Smooth muscle cell (in vitro differentiated cells): Measurements from ENCODE around the gene RPL10A. TPM values are rescaled to one million over a fixed set of nuclear protein-coding genes. Genes with fewer than 3 reads are reported as not detected.

Source experiments
- DNase-seq: peaks from one replicate; lab custom pipeline; 2025; ENCODE audit not compliant: unreplicated experiment; lab: John Stamatoyannopoulos, UW
- H2AFZ ChIP-seq: fragments of 200-600 bp; sonication (generic); 2 replicates; pipeline ENCODE4 v1.6.0; 2016; ENCODE audit warnings: antibody characterized with exemption, low read depth, mild to moderate bottlenecking
- H3F3A ChIP-seq: fragments of 200-600 bp; sonication (generic); 2 replicates; pipeline ENCODE4 v1.6.0; 2017; ENCODE audit warnings: antibody characterized with exemption, low read depth
- H3K27ac ChIP-seq: fragments of 200-600 bp; sonication (generic); 2 replicates; pipeline ENCODE4 v1.5.1; 2016; ENCODE audit warnings: low read depth, mild to moderate bottlenecking
- H3K27me3 ChIP-seq: fragments of 200-600 bp; sonication (generic); 2 replicates; pipeline ENCODE4 v1.6.1; 2016; ENCODE audit warnings: low read depth, mild to moderate bottlenecking
- H3K36me3 ChIP-seq: fragments of 200-600 bp; sonication (generic); 2 replicates; pipeline ENCODE4 v1.5.1; 2016; ENCODE audit warnings: low read depth
- H3K4me1 ChIP-seq: fragments of 200-600 bp; sonication (generic); 2 replicates; pipeline ENCODE4 v1.5.1; 2016; ENCODE audit warnings: low read depth
- H3K4me2 ChIP-seq: fragments of 200-600 bp; sonication (generic); 2 replicates; pipeline ENCODE4 v1.6.0; 2016; ENCODE audit warnings: mild to moderate bottlenecking
- H3K4me3 ChIP-seq: fragments of 200-600 bp; sonication (generic); 2 replicates; pipeline ENCODE4 v1.5.1; 2016; ENCODE audit warnings: mild to moderate bottlenecking
- H3K79me2 ChIP-seq: fragments of 200-600 bp; sonication (generic); 2 replicates; pipeline ENCODE4 v1.6.0; 2016; ENCODE audit warnings: low read depth, mild to moderate bottlenecking
- H3K9ac ChIP-seq: fragments of 200-600 bp; sonication (generic); 2 replicates; pipeline ENCODE4 v1.6.0; 2016; ENCODE audit warnings: low read depth
- H3K9me3 ChIP-seq: fragments of 200-600 bp; sonication (generic); replicated peaks from 2 replicates; pipeline ENCODE4 v1.5.1; 2016; ENCODE audit warnings: low read depth
- H4K20me1 ChIP-seq: fragments of 200-600 bp; sonication (generic); 2 replicates; pipeline ENCODE4 v1.6.0; 2016; ENCODE audit warnings: low read depth
- WGBS: methylation state at CpG from one replicate; pipeline ENCODE4 v1.1.7; 2016; ENCODE audit warnings: low lambda C conversion rate; 5-methylcytosine and 5-hydroxymethylcytosine counted together
- polyA plus RNA-seq: library from polyadenylated mRNA; unstranded; fragments of >200 nt; fragmentation: Nextera tagmentation; extraction: Ambion mirVana; gene quantifications from 2 replicates; pipeline ENCODE4 v1.2.1, GENCODE V29; 2016
- total RNA-seq: library from RNA; depleted of rRNA; stranded (reverse); fragments of >200 nt; gene quantifications from 2 replicates; pipeline ENCODE4 v1.2.3, GENCODE V29; 2014
- TF ChIP-seq, protein P1 (sequence below): fragments of 200-600 bp; sonication (generic); IDR thresholded peaks from 2 replicates; pipeline ENCODE4 v1.5.1; 2017; ENCODE audit warnings: borderline replicate concordance, mild to moderate bottlenecking, antibody characterized with exemption; ENCODE audit not compliant: insufficient read depth, poor library complexity, severe bottlenecking

Gene RPL10A
- total and polyA plus RNA-seq, 2 experiments from 2014 or later, result 307 to 1,090 TPM

DNA sequence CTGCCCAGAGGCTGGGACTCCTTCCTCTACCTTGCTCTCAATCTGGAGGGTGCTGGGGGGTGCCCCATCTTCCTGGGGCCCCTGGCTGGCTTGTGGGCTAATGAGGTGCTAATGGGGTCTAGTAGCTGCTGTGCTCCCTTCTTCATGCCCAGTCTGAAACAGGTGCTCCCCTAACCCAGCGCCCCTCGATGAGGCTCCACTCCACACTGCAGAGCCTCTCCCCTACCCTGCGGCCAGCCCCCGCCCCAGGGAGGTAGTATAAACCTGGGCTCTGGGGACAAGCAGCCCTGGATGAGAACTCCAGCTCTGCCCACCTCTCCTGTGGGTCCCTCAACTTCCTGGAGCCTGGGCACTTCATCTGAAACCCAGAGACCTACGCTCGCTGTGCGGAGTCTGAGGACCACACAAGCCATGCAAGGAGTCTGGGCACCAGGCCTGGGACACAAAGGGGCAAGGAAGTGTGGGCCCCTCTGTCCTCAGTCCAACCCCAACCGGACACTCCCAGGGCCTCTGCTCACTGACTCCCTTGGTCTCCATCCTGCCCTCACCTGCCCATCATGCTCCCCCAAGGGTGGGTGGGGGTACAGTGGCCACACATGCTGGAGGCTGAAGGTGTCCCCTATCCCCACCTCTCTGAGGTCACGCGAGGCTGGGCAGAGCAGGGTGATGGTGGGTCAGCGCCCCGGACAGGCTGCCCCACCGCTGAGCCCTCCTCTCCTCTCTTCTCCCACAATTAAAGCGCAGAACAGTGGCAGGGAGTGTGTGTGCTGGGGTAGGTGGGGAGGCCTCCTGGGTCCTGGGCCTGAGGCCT lies 6.1 kb downstream of the RPL10A start:
- Histone ChIP-seq H3K4me3 (no peak overlapping the region), H3K4me2 (no peak overlapping the region), H2AFZ (no peak overlapping the region), H3K36me3 (peaks cover 4% of the 10 kb centered on the region), H3K27ac (no peak overlapping the region), H3K4me1 (peaks cover 14% of the 10 kb centered on the region), H3K9me3 (no peaks in the 10 kb centered on the region), H4K20me1 (peaks cover 53% of the 10 kb centered on the region), H3K9ac (no peak overlapping the region), H3K27me3 (no peaks in the 10 kb centered on the region), H3F3A (peaks cover 31% of the 10 kb centered on the region), H3K79me2 (peaks cover 16% of the 10 kb centered on the region)
- no peak for DNase-seq
- 93% methylated on average over 14 of the region's 14 CpGs for WGBS
- TF ChIP-seq, protein P1, sequence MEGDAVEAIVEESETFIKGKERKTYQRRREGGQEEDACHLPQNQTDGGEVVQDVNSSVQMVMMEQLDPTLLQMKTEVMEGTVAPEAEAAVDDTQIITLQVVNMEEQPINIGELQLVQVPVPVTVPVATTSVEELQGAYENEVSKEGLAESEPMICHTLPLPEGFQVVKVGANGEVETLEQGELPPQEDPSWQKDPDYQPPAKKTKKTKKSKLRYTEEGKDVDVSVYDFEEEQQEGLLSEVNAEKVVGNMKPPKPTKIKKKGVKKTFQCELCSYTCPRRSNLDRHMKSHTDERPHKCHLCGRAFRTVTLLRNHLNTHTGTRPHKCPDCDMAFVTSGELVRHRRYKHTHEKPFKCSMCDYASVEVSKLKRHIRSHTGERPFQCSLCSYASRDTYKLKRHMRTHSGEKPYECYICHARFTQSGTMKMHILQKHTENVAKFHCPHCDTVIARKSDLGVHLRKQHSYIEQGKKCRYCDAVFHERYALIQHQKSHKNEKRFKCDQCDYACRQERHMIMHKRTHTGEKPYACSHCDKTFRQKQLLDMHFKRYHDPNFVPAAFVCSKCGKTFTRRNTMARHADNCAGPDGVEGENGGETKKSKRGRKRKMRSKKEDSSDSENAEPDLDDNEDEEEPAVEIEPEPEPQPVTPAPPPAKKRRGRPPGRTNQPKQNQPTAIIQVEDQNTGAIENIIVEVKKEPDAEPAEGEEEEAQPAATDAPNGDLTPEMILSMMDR, result no peak

- TF ChIP-seq, protein P1, result no peak
- 95% methylated on average over 20 of the region's 20 CpGs for WGBS
- no peaks in the 10 kb centered on the region for H3K27me3 ChIP-seq
- no peak overlapping the region for H3K4me3 ChIP-seq
- peaks cover 8% of the 10 kb centered on the region for H3K79me2 ChIP-seq
- H2AFZ ChIP-seq, result no peak overlapping the region
- no peak overlapping the region for H3K9ac ChIP-seq
- no peak overlapping the region for H3K4me2 ChIP-seq
- DNase-seq, result no peak
- H4K20me1 ChIP-seq, result peaks cover 46% of the 10 kb centered on the region
- H3K9me3 ChIP-seq, result no peaks in the 10 kb centered on the region
- no peak overlapping the region for H3K27ac ChIP-seq
- H3K4me1 ChIP-seq, result peaks cover 10% of the 10 kb centered on the region
- H3K36me3 ChIP-seq, result peaks cover 4% of the 10 kb centered on the region
- peaks cover 29% of the 10 kb centered on the region for H3F3A ChIP-seq
These were observed 6.9 kb downstream of the RPL10A start for GRCh38 chr6:35474942-35475570.

DNA sequence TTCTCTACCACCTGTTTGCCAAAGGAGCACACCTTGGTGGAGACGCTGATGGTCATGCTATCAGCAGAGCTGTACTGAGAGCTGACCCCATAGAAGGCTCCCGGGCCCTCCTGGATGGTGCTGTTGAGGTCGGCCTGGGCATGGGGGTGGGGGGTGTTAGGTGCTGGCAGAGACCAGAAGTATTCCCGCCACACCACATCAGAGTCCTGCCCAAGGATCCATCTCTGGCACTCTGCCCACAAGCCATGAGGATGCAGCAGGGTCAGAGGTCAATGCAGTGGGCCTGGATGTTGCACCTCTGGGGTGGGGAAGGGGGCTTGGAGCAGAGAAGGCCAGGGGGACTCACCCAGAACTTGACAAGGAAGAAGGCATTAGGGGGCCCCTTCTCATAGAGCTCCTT lies 7.4 kb downstream of the RPL10A start:
- peaks cover 4% of the 10 kb centered on the region for H3K36me3 ChIP-seq
- 98% methylated on average over 4 of the region's 4 CpGs for WGBS

More for the DNA sequence above, 7.4 kb downstream of the RPL10A start:
- Histone ChIP-seq H3K4me3 (no peak overlapping the region), H3K9ac (no peak overlapping the region), H3K27ac (no peak overlapping the region), H3K4me1 (peaks cover 4% of the 10 kb centered on the region), H3K9me3 (no peaks in the 10 kb centered on the region), H3K27me3 (no peaks in the 10 kb centered on the region), H3K4me2 (no peak overlapping the region), H3F3A (peaks cover 24% of the 10 kb centered on the region), H2AFZ (no peak overlapping the region), H3K79me2 (peaks cover 4% of the 10 kb centered on the region), H4K20me1 (peaks cover 46% of the 10 kb centered on the region)
- TF ChIP-seq, protein P1, result no peak
- no peak for DNase-seq
